HuH-7.5 (cell line): ENCODE results near the gene PTCD1.
A peak's percentile ranks its signal among the peaks of the same experiment; 100 is the strongest.
"Not testable (repeated sequence)": the region's sequence is repeated elsewhere in the genome, so short reads cannot be mapped to it uniquely, and the experiment has no call there.

Experiments
- DNase-seq: peaks from one replicate; pipeline ENCODE4 v3.0.0; 2011; ENCODE audit warnings: low spot score

Gene PTCD1

GRCh38 chr7:99387239-99387635, 51.4 kb downstream of the PTCD1 start:
- DNase-seq = not testable (repeated sequence)

GRCh38 chr7:99386584-99387238, 51.9 kb downstream of the PTCD1 start:
- no peak for DNase-seq

GRCh38 chr7:99385564-99385963, 53.0 kb downstream of the PTCD1 start:
- DNase-seq = no peak

GRCh38 chr7:99384523-99384922, 54.1 kb downstream of the PTCD1 start:
- DNase-seq = no peak

- DNase-seq = no peak
These were observed 54.7 kb downstream of the PTCD1 start for GRCh38 chr7:99383791-99384370.

- no peak for DNase-seq
These were observed 55.4 kb downstream of the PTCD1 start for GRCh38 chr7:99383203-99383602.

GRCh38 chr7:99381664-99382075, 56.9 kb downstream of the PTCD1 start:
- DNase-seq = no peak

GRCh38 chr7:99380823-99381663, 57.6 kb downstream of the PTCD1 start:
- no peak for DNase-seq

- no peak for DNase-seq
These were observed 58.4 kb downstream of the PTCD1 start for GRCh38 chr7:99380032-99380822.

GRCh38 chr7:99379693-99380031, 58.9 kb downstream of the PTCD1 start:
- DNase-seq = not testable (repeated sequence)

- peak; percentile 20 for DNase-seq
These were observed 59.5 kb downstream of the PTCD1 start for GRCh38 chr7:99379043-99379577.

GRCh38 chr7:99375070-99375807, 63.4 kb downstream of the PTCD1 start:
- DNase-seq = peak; percentile 90

- peak; percentile 96 for DNase-seq
These were observed 64.2 kb downstream of the PTCD1 start, which contains the start of gene ARPC1B for GRCh38 chr7:99374111-99375064. Gene ARPC1B (plus strand): TSS chr7:99374730. CDS start chr7:99385715, 10,985 bp downstream.

GRCh38 chr7:99373091-99374066, 65.2 kb downstream of the PTCD1 start:
- peak; percentile 4 for DNase-seq

GRCh38 chr7:99372275-99373090, 66.1 kb downstream of the PTCD1 start:
- DNase-seq = peak; percentile 55

GRCh38 chr7:99371376-99371920, 67.2 kb downstream of the PTCD1 start:
- DNase-seq = no peak

GRCh38 chr7:99369767-99370391, 68.7 kb downstream of the PTCD1 start:
- DNase-seq = no peak
